Right kidney (tissue), 9 donors: ENCODE measurements around the gene FNDC1.
"Not testable (repeated sequence)": the region's sequence is repeated elsewhere in the genome, so short reads cannot be mapped to it uniquely, and the experiment has no call there.

Source experiments
- DNase-seq: peaks from one replicate; pipeline ENCODE4 v3.0.0-alpha.2; 2016
- long read RNA-seq, 8 donors: transcript quantifications; one replicate each; lab custom pipeline, GENCODE V29; 2026

FNDC1 gene
- long read RNA-seq, donor 1, result 0 reads
- long read RNA-seq, donor 2, result 0 reads
- long read RNA-seq, donor 3, result 0 reads
- long read RNA-seq, donor 4, partial matches to known transcripts, result 6 of 6 reads
- long read RNA-seq, donor 4, other reads (novel, unspliced or antisense), result 0 of 6 reads
- long read RNA-seq, donor 5, partial matches to known transcripts, result 6 of 6 reads
- long read RNA-seq, donor 5, other reads (novel, unspliced or antisense), result 0 of 6 reads
- long read RNA-seq, donor 6, result 0 reads
- long read RNA-seq, donor 7, result 0 reads
- long read RNA-seq, donor 8, result 0 reads

- DNase-seq, result no peak
Measured at GRCh38 chr6:159169193-159169555, at the start of gene FNDC1. Gene FNDC1, plus strand, starts transcription at chr6:159169400. Its CDS starts 197 bp downstream, at chr6:159169597.

GRCh38 chr6:159119791-159120190, 49.4 kb upstream of the FNDC1 start:
- no peak for DNase-seq

DNA sequence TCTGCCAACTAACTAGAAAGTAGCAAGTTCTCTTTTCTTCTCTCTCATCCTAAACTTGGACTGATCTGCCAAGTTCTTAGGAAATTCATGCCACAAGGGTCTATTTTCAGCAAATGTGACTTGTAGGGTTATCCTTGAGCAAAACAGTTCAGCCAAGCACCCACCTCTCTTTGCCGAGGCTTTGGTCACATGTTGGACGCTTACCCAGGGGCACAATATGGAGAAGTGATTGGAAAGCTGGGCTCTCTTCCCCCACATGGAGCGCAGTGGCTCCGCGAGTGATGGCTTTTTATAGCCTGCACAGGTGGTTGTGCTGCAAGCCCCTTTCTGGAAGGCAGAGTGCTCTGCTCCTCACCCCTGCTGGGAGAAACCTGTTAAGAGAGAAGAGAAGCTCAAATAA, 47.7 kb upstream of the FNDC1 start:
- no peak for DNase-seq

GRCh38 chr6:159122453-159122852, 46.7 kb upstream of the FNDC1 start:
- no peak for DNase-seq

DNA sequence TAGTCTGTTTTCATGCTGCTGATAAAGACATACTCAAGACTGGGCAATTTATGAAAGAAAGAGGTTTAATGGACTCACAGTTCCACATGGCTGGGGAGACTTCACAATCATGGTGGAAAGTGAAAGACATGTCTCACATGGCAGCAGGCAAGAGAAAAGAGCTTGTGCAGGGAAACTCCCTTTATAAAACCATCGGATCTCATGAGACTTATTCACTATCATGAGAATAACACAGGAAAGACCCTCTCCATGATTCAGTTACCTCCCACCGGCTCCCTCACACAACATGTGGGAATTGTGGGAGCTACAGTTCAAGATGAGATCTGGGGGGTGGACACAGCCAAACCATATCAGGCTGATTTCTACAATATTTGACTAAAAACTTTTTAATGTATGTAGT, 45.4 kb upstream of the FNDC1 start:
- not testable (repeated sequence) for DNase-seq

DNA sequence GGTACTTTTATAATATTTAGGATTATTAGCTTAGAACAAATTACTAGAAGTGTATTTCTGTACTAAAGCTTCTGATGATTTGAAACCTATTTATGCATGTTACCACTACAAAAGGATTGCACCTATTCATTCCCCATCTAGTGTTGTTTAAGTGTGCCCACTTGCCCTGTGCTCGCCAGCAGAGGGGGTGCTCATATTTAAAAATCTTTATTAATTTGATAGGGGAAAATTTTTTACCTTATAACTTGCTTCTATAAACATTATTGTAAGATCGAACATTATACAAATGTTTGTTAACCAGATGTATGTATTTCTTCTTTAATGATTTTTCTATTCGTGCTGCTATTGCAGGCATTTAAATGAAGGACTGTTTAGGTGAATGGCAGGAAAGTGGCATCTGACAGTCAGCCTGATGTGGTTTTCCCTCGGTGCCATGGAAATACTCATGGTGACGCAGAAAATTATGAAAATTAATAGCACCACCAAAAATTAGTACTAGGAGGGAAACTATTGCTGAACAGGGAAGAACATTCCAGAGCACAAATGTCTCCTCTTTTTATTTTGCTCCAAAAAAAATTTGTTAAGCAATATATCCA, 44.1 kb upstream of the FNDC1 start:
- DNase-seq, result no peak

DNA sequence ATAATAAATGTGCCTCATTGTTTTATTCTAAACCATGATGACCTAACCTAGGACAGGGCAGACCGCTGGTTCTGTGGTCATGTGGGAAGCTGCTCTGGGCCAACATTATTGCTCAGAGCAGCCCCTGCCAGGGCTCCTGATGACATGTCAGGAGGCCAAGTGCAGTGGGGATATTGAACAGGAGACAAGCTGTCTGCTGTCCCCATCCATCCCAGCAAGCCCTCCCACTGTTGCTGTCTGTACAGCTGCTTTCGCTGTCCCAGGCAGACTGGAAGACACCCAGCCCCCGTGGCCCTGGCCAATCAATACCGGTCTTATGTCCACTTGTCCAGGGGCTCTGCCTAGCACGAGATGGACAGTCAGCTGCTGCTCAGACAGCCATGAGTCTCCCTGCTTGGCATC, 43.2 kb upstream of the FNDC1 start:
- DNase-seq, result no peak

DNA sequence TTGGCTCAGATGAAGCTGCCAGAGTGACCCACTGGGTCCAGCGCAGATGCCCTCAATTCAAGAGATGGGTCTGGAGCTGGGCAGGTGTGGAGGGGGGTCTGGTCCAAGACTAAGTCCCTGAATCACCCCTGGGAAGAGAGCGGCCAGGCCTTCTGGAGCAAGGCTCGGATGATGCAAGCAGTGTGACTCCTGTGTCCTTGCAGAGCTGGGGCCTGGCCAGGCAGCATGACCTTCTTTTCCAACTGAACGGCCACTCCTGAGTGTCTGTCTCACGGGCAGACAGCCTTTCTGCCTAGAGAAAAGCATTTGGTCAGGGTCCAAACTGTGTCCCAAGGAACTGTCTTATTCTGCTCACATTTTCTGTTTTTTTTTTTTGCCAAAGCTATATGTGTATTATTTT, 42.6 kb upstream of the FNDC1 start:
- DNase-seq, result no peak

DNA sequence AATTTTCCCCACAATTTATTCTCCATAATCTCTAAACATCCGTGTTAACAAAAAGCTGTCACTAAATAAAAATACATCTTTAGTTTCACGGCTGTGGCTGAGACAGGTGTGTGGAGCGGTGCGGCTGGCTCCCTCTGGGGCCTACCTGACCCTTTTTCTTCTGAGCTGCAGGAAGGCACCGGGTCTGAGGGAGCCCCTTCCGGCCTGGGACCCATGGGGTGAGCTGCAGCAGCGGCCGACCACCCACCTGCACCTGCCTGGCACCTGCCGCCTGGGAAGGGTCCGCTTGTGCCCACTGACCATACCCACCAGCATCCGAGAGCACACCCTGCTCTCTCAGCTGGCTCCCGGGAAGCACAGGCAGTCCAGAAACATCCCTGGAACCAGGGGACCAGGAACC, 41.5 kb upstream of the FNDC1 start:
- no peak for DNase-seq

DNA sequence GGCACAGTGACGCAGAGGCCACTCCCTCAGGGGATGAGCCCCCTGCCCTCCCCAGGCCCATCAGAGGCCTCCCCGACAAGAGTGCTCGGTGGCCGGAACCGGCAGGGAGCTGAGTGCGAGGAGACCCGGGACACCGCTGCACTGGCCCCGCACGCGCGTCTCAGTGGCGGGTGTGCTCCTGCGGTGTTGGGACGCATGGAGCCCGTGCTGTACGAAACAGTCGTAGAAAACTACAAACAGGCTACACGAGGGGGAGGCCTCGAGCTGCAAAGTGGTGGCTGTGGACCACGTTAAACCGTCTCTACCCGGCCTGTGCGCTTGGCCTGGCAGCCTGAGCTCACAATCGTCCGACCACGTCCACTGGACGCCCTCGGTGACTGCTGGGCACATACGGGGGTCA, 40.2 kb upstream of the FNDC1 start:
- DNase-seq, result no peak

DNA sequence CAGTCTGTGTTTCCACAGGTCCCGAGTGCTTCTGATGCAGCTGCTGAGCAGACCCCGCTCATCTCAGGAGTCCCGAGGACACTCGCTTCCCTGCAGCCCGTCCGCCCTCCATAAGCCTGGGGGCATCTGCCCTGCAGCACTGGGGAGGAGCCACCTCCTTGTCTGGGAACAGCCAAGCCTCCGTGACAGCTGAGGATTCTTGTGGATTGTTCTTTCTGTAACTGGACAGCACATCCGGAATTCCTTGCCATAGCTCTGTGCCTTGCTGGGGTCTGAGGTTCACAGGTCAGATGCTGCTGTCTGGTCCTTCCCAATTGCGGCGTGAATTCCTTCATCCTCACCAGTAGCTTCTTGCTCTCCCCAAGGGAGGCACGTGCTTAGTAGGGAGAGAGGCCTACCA, 38.4 kb upstream of the FNDC1 start:
- DNase-seq, result no peak

- no peak for DNase-seq
Measured at GRCh38 chr6:159131709-159132108, 37.5 kb upstream of the FNDC1 start.

DNA sequence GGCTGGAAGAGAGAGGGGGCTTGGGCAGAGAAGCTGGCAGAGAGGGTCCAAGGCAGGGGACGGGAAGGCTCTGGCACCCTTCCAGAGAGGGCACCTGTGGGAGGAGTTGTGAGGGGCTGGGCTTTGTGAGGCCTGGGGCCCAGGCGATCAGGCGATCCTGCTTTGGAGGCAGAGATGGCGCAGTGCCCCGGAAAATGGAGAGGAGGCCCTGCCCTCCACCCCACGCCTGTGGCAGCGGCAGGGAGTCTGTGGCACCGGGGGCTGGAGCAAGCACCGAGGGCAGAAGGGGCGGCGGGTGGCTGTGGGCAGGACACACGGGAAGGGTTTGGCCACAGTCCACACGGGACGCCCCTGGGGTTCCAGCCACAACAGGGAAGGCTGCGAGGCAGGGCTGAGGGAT, 36.5 kb upstream of the FNDC1 start:
- DNase-seq, result no peak

GRCh38 chr6:159134701-159135364, 34.4 kb upstream of the FNDC1 start:
- no peak for DNase-seq

- no peak for DNase-seq
Measured at GRCh38 chr6:159137676-159138075, 31.5 kb upstream of the FNDC1 start.

GRCh38 chr6:159142531-159142930, 26.7 kb upstream of the FNDC1 start:
- DNase-seq, result no peak

DNA sequence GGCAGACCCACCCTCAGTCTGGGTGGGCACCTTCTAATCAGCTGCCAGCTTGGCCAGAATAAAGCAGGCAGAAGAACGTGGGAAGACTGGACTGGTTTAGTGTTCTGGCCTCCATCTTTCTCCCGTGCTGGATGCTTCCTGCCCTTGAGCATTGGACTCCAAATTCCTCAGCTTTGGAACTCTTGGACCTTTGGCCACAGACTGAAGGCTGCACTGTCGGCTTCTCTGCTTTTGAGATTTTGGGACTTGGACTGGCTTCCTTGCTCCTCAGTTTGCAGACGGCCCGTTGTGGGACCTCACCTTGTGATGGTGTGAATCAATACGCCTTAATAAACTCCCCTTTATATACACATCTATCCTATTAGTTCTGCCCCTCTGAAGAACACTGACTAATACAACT, 20.6 kb upstream of the FNDC1 start:
- no peak for DNase-seq

DNA sequence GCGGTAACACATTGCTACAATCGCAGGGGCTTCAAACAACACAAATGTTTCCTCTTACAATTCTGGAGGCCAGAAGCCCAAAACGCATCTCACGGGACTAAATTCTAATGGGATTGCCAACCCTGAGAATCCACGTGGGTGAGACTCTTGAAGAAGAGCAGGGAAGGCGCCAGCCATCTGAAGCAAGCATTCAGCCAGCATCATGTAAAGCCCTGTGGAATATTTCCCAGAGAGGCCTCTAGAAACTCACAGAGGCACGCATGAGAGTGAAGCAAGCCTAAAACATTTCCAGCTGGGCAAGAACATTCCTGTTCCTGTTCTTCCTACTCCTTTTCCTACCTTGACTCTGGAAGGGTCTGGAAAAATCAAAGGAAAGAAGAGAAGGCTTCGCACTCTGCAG, 19.6 kb upstream of the FNDC1 start:
- DNase-seq, result no peak

- no peak for DNase-seq
Measured at GRCh38 chr6:159151266-159151855, 17.8 kb upstream of the FNDC1 start.

DNA sequence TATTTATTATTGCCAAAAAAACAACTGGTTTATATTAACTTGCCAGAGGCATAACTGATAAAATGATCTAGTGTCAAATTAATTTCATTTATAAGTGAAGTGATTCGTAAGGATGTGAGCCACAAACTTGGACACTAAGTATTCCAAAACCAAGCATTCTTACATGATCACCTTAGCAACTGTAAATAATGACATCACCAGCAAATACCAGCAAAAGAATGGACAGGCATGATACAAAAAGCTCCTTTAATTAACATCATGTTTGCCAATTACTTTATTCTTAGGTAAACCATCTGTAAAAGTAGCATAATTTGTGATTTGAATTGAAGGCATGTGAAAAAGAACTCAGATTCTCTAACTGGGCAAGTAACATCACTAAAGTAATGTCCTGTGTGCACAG, 17.2 kb upstream of the FNDC1 start:
- no peak for DNase-seq

DNA sequence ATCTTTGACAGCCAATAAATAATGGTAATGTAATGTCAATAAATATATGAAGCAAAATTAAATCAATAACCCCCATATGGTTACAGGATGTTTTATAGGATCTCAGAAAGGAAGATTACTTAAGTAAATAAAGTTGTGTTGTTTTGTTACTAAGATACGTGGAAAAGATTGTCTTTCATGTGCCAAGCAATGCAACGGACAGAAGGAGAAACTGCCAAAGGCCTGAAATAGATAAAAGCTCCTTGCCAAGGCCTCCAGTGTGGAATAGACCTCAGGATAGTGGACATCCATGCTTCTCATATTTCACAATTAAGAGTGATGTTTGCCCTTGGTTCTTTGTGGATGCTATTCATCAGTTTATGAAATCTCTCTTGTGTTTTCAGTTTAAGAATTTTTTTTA, 16.4 kb upstream of the FNDC1 start:
- DNase-seq, result no peak

- DNase-seq, result no peak
Measured at GRCh38 chr6:159155679-159156078, 13.5 kb upstream of the FNDC1 start.

DNA sequence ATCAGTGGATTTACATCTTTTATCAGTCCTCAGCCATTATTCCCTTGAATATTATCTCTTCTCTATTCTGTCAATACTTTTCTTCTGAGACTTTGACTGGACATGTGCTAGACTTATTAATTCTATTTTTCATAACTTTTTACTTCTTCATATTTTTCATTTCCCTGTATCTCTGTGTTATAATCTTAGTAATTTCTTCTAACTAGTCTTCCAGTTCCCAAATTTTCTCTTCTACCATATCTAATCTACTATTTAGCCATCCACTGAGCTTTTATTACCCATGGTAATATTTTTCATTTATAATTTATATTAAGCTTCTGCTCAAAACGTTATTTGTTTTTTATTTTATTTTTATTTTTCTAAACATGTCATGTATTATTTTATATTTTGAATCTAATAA, 13.1 kb upstream of the FNDC1 start:
- no peak for DNase-seq

DNA sequence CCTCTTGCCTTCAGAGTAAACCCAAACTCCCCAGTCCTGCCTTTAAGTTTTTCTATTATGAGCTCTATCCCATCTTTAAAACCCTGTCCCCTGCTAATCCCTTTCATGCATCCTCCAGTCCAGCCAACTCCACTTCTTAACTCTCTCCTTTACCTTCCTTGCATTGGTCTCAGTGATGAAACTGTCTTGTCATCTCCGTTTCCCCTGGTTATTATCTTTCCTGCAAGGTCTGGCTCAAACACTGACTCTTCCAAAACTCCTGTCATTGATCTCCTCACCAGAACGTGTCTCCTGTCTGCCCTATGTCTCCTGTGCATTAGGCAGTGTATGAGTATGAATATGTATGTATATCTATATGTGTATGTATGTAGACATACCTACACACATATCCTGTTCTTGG, 11.8 kb upstream of the FNDC1 start:
- no peak for DNase-seq
